Activated T-cell treated with anti-CD3 and anti-CD28 coated beads, Interleukin-2, amount 50 U/mL, for 4 hours (primary cell): ENCODE measurements around the gene TERB1. TPM values are rescaled to one million over a fixed set of nuclear protein-coding genes. Genes with fewer than 3 reads are reported as not detected.

Experiments
- ATAC-seq, 2 donors: fragments of 200-7000 bp; cut with Tn5 transposase; one replicate each; pipeline ENCODE4 v1.10.0; 2021
- DNase-seq: peaks from one replicate; pipeline ENCODE4 v3.0.0-alpha.2; 2020
- H3K27me3 Mint-ChIP-seq: one replicate; pipeline ENCODE4 v1.8.0; 2021; ENCODE audit warnings: low read depth, mixed read lengths
- H3K36me3 Mint-ChIP-seq: one replicate; pipeline ENCODE4 v1.8.0; 2022; ENCODE audit warnings: mixed read lengths; ENCODE audit not compliant: insufficient read depth
- H3K4me1 Mint-ChIP-seq: one replicate; pipeline ENCODE4 v1.8.0; 2021; ENCODE audit warnings: low read depth, mixed read lengths
- H3K4me3 Mint-ChIP-seq: one replicate; pipeline ENCODE4 v1.8.0; 2021; ENCODE audit warnings: mild to moderate bottlenecking, moderate library complexity, mixed read lengths
- H3K9me3 Mint-ChIP-seq: one replicate; pipeline ENCODE4 v1.8.0; 2021; ENCODE audit warnings: mixed read lengths
- total RNA-seq, 3 donors: library from RNA; stranded (reverse); gene quantifications; one replicate each; pipeline ENCODE4 v1.2.1, GENCODE V29; 2021

TERB1 gene
- total RNA-seq, 3 donors from 2014 or later: not detected

DNA sequence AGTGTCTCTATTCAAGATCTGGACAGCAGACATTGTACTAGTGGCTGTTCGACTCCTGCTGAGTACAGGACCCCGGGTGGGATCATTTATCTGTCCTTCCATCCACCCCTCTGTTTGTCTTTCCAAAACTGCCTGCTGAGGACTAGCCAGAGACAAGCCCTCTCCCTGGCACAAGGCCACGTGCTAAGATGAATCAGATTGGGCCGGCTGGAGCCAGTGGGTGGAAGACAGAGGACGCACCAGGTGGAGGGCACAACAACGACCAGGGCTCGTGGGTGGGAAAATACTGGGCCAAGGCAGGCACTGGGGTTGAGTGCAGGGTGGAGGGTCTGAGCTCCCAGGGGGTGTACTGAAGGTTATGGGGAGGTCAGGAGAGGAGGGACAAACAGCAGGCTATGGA is 41.4 kb upstream of the TERB1 start:
- no peak for ATAC-seq
- H3K27me3 Mint-ChIP-seq: peaks cover 47% of the 10 kb centered on the region
- no peak for DNase-seq
- peaks cover 7% of the 10 kb centered on the region for H3K4me1 Mint-ChIP-seq
- no peaks in the 10 kb centered on the region for H3K9me3 Mint-ChIP-seq
- no peak overlapping the region for H3K4me3 Mint-ChIP-seq
- H3K36me3 Mint-ChIP-seq: no peaks in the 10 kb centered on the region

DNA sequence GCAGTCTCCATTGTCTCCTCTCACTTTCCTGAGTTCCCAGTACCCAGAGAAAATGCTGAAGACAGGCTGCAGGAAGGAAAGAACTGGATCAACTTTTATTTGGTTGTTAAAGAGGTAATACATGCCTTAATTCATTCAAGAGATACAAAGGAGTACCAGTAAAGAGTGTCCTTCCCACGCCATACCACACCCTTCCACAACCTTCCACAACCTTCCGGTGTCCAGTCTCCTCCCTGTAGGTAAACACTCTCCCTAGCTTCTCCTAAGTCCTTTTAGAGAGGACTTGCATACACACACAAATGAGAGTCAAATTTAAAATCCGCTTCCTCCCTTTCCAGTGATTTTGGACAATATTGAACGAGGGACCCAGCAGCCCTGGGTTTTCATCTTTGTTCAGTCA is 40.0 kb upstream of the TERB1 start:
- DNase-seq (no peak), ATAC-seq (no peak)
- no peaks in the 10 kb centered on the region for H3K9me3 Mint-ChIP-seq
- H3K4me1 Mint-ChIP-seq: peaks cover 7% of the 10 kb centered on the region
- H3K27me3 Mint-ChIP-seq: peaks cover 42% of the 10 kb centered on the region
- H3K36me3 Mint-ChIP-seq: no peaks in the 10 kb centered on the region
- no peak overlapping the region for H3K4me3 Mint-ChIP-seq

DNA sequence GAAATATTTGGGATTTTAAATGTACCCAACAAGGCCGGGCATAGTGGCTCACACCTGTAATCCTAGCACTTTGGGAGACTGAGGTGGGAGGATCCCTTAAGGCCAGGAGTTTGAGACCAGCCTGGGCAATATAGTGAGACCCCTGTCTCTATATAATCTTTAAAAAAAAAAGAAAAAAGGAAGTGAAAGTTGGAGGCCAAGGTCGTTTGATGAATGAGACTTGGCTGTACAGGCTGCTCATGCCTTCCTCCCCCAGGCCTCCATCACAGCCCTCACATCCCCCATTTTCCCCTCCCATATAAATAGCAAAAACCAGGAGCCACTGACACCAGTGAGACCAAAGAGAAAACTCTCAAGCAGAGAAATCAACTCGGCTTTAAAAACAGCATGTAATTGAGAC is 39.5 kb upstream of the TERB1 start:
- ATAC-seq (no peak), DNase-seq (no peak)
- no peaks in the 10 kb centered on the region for H3K36me3 Mint-ChIP-seq
- no peaks in the 10 kb centered on the region for H3K9me3 Mint-ChIP-seq
- peaks cover 37% of the 10 kb centered on the region for H3K27me3 Mint-ChIP-seq
- H3K4me3 Mint-ChIP-seq: no peak overlapping the region
- peaks cover 7% of the 10 kb centered on the region for H3K4me1 Mint-ChIP-seq

DNA sequence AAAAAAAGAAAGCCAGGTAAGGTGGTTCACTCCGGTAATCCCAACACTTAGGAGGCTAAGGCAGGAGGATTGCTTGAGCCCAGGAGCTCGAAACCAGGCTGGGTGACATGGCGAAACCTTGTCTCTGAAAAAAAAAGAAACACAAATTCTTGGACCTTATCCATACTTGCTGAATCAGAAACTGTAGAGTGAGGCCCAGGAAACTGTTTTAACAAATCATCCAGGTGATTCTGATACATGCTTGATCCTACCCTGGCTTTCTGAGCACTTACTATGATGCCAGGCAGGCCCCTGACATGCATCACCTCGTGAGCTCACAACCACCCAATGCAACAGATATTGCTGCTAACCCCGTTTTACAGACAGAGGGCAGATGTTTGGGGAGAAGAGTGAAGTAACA is 33.4 kb upstream of the TERB1 start:
- no peaks in the 10 kb centered on the region for H3K36me3 Mint-ChIP-seq
- ATAC-seq: no peak
- DNase-seq: no peak
- H3K4me3 Mint-ChIP-seq: no peak overlapping the region
- peaks cover under 1% of the 10 kb centered on the region for H3K4me1 Mint-ChIP-seq
- peaks cover 7% of the 10 kb centered on the region for H3K27me3 Mint-ChIP-seq
- no peaks in the 10 kb centered on the region for H3K9me3 Mint-ChIP-seq

DNA sequence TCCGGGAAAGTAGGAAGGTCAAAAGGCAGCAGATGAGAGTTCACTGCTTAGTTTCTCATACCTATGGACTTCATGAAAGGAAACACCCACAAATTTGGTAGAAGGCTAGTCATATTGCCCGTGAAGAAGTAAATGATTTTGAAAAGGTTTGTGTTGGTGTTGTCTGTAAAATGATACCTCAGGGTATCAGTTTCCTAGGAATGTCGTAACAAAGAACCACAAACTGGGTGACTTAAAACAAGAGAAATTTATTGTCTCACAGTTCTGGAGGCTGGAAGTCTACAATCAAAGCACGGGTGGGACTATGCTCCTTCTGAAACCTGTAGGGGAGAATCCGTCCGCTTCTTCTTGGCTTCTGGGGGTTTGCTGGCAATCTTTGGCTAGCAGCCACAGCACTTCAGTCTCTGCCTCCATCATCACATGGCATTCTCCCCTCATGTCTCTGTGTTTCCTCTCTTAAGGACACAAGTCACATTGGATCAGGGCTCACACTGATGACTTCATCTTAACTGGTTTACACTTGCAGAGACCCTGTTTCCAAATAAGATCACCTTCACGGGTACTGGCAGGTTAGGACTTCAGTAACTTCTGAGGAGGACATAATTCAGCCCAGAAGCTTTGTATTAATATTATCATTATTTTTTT is 31.4 kb upstream of the TERB1 start:
- H3K4me1 Mint-ChIP-seq: peaks cover 15% of the 10 kb centered on the region
- H3K27me3 Mint-ChIP-seq: peaks cover 3% of the 10 kb centered on the region
- DNase-seq (no peak), ATAC-seq (no peak)
- no peak overlapping the region for H3K4me3 Mint-ChIP-seq
- H3K9me3 Mint-ChIP-seq: no peaks in the 10 kb centered on the region
- H3K36me3 Mint-ChIP-seq: peaks cover under 1% of the 10 kb centered on the region

DNA sequence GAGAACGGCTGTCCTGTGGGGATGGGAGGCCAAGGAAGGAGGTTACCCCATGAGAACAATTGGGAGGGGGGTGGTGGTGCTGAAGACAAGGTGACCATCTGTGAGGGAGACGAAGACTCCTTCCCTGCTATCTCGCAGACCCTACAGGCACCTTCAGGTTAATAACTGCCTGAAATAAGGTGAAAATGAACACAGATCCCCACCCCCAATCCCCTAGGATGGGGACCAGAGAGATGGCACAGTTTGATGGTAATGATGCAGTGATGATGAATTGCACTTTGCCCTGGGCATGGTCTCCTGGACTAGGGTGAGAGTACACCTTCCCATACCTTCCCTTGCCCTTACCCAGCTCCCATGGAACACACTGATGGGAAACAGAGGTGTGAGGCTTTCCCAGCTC is 30.8 kb upstream of the TERB1 start:
- no peak for ATAC-seq
- H3K4me3 Mint-ChIP-seq: no peak overlapping the region
- peaks cover 4% of the 10 kb centered on the region for H3K36me3 Mint-ChIP-seq
- no peak for DNase-seq
- H3K27me3 Mint-ChIP-seq: peaks cover 3% of the 10 kb centered on the region
- no peaks in the 10 kb centered on the region for H3K9me3 Mint-ChIP-seq
- H3K4me1 Mint-ChIP-seq: peaks cover 19% of the 10 kb centered on the region

DNA sequence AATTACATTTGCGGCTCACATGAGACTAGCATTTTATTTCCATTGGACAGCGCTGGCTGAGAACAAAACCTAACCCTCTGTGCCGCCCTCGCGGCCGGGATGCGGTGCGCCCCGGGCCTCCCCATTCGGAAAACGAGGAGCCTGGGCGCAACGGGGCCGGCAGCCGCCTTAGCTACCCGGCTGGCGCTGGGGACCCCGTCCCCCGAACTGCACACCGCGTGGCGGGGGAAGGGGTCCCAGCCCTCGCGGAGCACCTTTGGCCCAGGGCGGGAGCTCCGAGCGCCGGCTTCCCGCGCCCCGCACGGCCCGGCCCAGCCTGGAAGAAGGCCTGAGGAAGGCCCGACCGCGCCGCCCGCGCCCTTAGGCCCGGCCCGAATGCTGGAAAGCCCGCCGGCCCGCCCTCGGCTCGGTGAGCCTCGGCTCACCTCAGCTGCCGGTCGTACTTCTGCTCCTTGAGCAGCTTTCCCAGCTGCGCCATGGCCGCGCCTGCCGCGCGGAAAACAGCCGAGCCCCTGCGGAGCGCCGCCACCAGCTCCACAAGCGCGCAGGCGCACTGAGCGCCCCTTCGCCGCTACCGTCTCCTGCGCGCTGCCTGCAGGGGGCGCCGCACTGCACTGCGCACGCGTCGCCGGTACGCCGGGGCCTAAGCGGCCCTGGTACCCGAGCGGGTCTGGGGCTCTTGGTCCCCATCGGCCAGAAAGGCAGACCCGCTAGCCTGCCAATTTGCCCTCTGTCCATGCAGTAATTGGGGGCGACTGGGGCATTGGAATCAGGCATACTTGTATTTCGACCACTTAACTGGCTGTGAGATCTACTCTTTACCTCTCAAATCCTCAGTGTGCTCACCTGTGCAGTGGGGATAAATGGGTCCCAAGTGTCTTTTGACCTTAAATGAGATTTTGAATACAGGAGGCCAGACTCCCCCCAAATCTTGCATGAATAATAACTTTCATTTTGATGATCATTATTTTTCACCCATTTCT is 29.3 kb upstream of the TERB1 start, which contains the start of gene NAE1:
Gene NAE1, minus strand, starts transcription at position 555 of the 983 bp plus-strand sequence. Its CDS starts 77 bp downstream, at position 478.
- peak within 1 kb of the TSS; percentile 77 for H3K4me3 Mint-ChIP-seq
- ATAC-seq: peak; percentile 96 to 97
- no peaks in the 10 kb centered on the region for H3K27me3 Mint-ChIP-seq
- peak; percentile 86 for DNase-seq
- H3K9me3 Mint-ChIP-seq: no peaks in the 10 kb centered on the region
- H3K36me3 Mint-ChIP-seq: peaks cover 11% of the 10 kb centered on the region
- H3K4me1 Mint-ChIP-seq: peaks cover 28% of the 10 kb centered on the region

DNA sequence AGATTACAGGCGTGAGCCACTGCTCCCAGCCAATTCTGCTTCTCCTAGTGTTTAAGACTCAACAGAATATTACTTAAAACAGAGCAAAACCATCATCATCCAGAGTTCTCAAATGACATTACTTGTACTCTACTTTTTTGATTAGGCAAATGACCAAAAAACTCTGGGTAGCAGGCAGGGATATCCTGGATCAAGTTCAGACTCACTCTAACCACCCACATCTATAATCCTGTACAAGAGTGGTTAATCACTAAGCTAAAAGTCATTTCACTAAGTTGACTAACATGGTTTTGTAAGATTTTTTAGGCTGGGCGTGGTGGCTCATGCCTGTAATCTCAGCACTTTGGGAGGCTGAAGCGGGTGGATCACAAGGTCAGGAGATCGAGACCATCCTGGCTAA is 22.6 kb upstream of the TERB1 start:
- Mint-ChIP-seq H3K9me3 (no peaks in the 10 kb centered on the region), H3K36me3 (peaks cover 33% of the 10 kb centered on the region), H3K4me1 (peaks cover 22% of the 10 kb centered on the region), H3K4me3 (no peak overlapping the region), H3K27me3 (no peaks in the 10 kb centered on the region)
- ATAC-seq (no peak), DNase-seq (no peak)

DNA sequence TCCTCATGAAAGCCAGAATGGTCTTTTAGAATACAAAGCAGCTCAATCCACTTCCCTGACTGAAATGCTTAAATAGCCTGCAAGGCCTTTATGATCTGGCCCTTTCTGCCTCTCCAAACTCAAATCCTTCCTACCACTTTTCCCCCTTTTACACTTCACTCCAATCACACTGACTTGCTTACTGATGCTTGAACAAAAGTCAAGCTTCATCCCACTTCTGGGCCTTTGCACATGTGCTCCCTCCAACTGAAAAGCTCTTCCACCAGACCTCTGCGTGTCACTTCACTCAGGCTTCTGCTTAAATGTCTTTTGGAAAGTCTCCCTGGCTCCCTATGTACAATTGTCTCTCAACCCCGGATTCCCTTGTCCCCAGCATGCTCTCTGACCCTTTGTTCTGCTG is 13.3 kb upstream of the TERB1 start:
- DNase-seq: no peak
- no peaks in the 10 kb centered on the region for H3K4me1 Mint-ChIP-seq
- H3K4me3 Mint-ChIP-seq: no peak overlapping the region
- H3K36me3 Mint-ChIP-seq: peaks cover 47% of the 10 kb centered on the region
- no peaks in the 10 kb centered on the region for H3K27me3 Mint-ChIP-seq
- no peak for ATAC-seq
- no peaks in the 10 kb centered on the region for H3K9me3 Mint-ChIP-seq

DNA sequence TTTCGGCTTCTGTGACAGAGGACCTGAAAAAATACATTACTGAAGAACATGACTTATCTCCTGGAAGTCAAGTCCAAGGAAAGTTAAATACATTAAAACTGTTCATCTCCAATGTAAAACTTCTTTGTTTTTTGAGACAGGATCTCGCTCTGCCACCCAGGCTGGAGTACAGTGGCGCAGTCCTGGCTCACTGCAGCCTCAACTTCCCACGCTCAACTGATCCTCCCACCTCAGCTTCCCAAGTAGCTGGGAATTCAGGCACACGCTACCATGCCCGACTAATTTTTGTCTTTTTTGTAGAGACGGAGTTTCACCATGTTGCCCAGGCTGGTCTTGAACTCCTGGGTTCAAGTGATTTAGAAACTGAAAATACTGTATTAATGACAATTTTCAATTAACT is 9.7 kb upstream of the TERB1 start:
- H3K4me3 Mint-ChIP-seq: no peak overlapping the region

DNA sequence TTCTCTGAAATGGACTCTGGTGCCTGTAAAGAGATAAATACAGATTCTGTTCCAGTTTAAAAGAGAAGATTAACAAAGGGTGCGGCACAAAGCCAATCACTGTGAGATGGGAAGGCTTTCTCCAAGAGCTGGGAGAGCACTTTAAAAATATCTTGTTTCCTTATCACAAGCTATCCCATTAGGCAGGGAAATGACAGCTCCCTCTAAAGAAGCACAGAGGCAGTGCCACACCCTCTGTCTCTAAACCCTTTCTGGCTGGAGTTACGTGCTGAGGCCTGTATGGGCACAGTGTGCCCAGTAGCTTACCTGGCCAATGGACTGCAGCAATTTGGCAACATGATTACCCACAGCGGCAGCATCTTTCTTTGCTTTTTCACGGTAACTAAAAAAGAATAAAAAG is 9.0 kb upstream of the TERB1 start:
- ATAC-seq: no peak
- Mint-ChIP-seq H3K4me3 (no peak overlapping the region), H3K36me3 (peaks cover 44% of the 10 kb centered on the region), H3K4me1 (no peaks in the 10 kb centered on the region), H3K27me3 (no peaks in the 10 kb centered on the region), H3K9me3 (no peaks in the 10 kb centered on the region)
- no peak for DNase-seq

More for the DNA sequence above, 9.7 kb upstream of the TERB1 start:
- Mint-ChIP-seq H3K9me3 (no peaks in the 10 kb centered on the region), H3K27me3 (no peaks in the 10 kb centered on the region), H3K4me1 (no peaks in the 10 kb centered on the region), H3K36me3 (peaks cover 40% of the 10 kb centered on the region)
- ATAC-seq: no peak
- no peak for DNase-seq

DNA sequence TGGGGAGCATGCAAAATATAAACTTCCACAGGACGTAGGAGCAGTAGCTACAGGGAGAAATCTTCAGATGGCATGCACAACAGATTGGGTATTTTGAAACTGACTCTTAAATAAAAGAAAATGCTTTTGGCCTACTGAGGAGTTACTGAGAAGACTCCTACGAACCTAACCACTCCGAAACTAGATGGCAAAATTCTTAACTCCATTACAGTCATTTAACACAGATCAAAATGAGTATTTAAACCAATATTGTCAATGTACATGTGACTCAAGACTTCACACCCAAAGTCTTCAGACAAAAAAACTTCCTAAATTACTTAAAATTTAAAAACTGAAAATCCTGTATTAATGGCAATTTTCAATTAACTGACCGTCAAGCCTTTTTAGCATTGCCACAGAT is 8.4 kb upstream of the TERB1 start:
- no peak overlapping the region for H3K4me3 Mint-ChIP-seq
- no peak for ATAC-seq
- H3K36me3 Mint-ChIP-seq: peaks cover 47% of the 10 kb centered on the region
- H3K27me3 Mint-ChIP-seq: no peaks in the 10 kb centered on the region
- H3K4me1 Mint-ChIP-seq: no peaks in the 10 kb centered on the region
- no peaks in the 10 kb centered on the region for H3K9me3 Mint-ChIP-seq
- DNase-seq: no peak

DNA sequence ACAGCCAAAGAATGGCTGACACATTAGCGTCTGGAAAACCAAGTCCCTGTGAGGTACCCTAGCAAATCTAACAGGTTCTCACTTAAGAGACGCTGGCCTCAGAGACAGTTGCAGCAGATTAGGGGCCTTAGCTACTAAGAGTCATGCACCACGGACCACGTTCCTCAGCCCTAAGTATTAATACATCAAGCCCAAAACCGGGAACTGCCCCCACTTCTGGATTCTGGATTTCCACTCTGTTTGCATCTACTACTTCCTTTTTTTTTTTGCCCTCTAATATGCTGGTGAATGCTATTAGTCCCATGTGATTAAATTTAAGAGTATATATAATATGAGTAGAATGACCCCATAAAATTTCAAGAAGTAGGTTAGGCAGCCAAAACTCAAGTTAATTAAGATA is 775 bp upstream of the TERB1 start:
- Mint-ChIP-seq H3K4me1 (no peaks in the 10 kb centered on the region), H3K9me3 (no peaks in the 10 kb centered on the region), H3K36me3 (peaks cover 20% of the 10 kb centered on the region), H3K27me3 (no peaks in the 10 kb centered on the region), H3K4me3 (no peak overlapping the region)
- no peak for ATAC-seq
- DNase-seq: no peak

DNA sequence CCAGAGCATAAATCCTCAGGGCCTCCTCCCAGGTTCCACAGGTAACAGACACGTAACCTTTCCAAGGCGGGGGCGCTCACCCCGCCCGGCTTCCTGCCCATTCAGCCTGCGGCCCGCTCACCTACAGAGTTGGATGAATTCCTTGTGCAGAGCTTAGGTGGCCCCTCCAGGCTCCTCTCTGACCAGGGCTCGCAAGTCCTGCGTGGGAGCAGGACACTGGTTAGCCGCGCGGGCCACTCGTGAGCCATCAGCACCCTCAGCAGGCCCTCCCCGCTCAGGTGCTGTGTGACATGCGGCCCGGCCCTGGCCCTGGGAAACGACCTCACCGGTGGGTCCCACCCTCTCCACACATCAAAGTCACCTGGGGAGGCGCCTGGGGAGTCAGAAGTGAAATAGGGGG is 528 bp downstream of the TERB1 start:
- ATAC-seq: no peak
- no peak for DNase-seq
- peaks cover 20% of the 10 kb centered on the region for H3K36me3 Mint-ChIP-seq

DNA sequence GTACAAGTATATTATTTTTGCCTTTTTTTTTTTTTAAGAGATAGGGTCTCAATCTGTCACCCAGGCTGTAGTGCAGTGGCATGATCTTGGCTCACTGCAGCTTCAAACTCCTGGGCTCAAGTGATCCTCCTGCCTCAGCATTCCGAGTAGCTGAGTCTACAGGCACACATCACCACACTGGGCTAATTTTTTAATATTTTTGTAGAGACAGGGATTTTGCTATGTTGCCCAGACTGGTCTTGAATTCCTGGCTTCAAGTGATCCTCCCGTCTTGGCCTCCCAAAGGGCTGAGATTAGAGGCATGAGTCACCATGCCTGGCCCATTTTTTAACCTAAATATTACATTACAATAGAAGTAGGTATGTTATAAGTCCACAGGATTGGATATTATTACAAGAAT is 3.2 kb downstream of the TERB1 start:
- ATAC-seq (no peak), DNase-seq (no peak)
- H3K9me3 Mint-ChIP-seq: no peaks in the 10 kb centered on the region
- no peaks in the 10 kb centered on the region for H3K27me3 Mint-ChIP-seq
- no peaks in the 10 kb centered on the region for H3K4me1 Mint-ChIP-seq
- no peaks in the 10 kb centered on the region for H3K36me3 Mint-ChIP-seq
- no peak overlapping the region for H3K4me3 Mint-ChIP-seq

More for the DNA sequence above, 528 bp downstream of the TERB1 start:
- H3K27me3 Mint-ChIP-seq: no peaks in the 10 kb centered on the region
- H3K4me1 Mint-ChIP-seq: no peaks in the 10 kb centered on the region
- no peak overlapping the region for H3K4me3 Mint-ChIP-seq
- H3K9me3 Mint-ChIP-seq: no peaks in the 10 kb centered on the region
